ENCODE measurements around the gene CDHR1. TPM values are rescaled to one million over a fixed set of nuclear protein-coding genes. Genes with fewer than 3 reads are reported as not detected.
A peak's percentile ranks its signal among the peaks of the same experiment; 100 is the strongest.

The CDHR1 gene
- total RNA-seq, 1 donor from 2014 or later: 0.66 TPM

DNA sequence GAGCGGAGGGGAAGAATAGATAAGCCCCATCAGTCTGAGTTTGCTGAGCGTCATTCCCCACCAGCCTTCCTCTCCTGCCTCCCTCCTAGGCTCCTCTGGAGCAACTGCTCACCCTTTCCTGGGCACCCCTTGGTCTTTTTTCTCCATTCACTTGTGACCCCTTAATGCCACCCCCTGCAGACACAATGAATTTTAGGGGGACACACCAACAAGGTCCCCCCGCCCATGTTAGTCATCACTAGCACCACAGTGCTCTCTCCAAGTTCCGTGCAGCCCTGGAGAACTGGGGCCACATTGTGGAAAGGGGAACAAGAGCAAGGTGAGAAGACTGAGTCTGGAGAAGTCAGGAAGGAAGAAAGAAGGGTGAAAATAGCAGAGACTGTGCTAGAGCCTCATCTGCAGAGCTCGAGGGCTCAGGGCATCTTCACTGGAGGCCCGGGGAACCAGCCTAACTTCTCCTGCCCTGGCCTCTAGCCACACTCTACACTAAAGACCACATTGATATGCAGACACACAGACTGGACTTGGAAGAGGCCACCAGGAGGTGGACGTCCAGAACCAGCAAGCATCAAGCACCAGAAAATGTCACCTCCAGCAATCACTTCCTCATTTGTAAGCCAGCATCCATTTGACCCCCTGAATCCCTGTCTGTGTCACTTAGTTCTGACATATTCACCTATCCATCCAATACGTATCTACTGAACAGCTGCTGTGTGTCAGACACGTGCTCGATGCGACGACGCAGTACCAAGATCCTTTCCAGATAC is 68.0 kb downstream of the CDHR1 start:
- no peak for DNase-seq (ENCODE audit: low spot score)

DNA sequence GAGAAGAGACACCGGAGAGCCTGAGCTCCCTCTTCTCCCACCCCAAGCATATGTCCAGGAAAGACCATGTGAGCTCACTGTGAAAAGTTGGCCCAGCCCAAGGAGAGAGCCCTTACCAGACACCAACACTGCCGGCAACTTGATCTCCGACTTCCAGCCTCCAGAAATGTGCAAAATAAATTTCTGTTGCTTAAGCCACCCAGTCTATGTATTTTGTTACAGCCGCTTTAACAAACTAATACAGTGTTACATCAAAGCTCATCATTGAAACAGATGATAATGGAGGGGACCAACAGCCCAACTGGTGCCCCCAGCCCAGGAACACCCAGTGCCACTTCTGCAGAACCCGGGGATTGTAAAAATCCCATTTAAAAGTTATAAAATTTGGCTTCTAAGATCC is 69.4 kb downstream of the CDHR1 start:
- DNase-seq (ENCODE audit: low spot score): no peak

DNA sequence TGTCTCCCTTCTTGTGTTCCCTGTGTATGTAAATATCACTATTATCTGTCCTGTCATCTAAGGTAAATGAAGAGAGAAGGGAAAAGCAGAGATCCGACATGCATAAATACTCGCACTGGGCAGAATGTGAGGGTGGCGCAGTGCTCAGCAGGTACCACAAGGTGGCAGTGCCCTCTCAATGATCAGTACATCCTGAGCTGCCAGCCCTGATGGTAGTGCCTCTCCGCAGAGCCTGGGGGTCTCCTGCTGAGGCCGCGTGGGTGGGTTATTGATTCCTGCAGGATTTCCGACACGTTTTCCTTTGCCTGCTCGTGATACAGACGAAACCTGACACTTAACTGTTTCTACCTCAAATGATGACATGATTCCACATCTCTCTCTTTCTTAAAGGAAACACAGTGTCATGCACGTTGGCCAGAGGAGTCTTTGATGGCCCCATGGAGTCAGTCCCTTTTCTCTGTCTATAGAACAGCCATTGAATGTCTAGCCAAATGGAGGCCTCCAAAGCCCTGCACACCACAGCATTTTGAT is 70.3 kb downstream of the CDHR1 start:
- peak; percentile 65 for DNase-seq (ENCODE audit: low spot score)

DNA sequence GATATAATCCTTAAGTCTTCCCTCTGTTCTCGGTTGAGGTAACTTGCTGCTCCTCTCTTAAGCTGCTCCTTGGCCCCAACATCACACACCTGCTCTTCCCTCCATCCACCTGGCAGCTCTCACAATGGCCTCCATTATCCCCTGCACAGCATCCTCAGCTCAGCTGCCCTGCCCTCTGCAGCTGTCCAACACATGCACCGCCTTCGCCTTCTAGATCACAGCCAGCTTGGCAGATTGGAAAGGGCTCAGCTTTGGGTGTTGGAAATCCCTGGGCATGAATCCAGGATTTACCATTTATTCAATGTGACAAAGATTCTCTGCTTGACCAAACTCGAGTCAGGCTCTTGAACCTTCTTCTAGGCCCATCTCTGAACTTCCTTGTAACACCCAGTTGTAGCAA is 71.1 kb downstream of the CDHR1 start:
- no peak for DNase-seq (ENCODE audit: low spot score)

DNA sequence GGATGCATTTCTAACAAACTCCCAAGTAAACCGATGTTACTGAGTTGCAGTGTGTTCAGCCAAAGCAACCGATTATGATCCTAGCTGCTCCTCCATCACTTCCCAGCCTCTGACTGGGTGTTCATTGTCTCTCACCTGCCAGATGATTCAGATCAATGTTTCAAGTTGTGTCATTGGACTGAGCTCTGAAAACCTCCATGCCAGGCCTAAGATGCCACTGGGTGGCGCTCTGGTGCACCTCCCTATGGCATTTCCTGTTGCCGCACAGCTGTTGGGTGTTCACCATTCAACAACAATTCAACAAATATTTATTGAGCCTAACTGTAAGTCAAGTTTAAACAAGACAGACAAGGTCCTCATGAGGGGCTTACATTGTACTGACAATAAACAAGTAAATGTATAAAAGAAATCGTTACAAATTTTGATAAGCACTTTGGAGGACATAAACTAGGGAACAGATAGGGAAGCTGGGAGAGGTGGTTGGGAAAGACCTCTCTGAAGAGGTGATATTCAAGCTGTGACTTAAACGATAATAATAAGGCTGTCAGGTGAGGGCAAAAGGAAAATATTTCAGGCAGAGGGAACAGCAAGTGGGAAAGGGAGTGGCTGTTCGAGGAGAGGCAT is 73.3 kb downstream of the CDHR1 start:
- no peak for DNase-seq (ENCODE audit: low spot score)

DNA sequence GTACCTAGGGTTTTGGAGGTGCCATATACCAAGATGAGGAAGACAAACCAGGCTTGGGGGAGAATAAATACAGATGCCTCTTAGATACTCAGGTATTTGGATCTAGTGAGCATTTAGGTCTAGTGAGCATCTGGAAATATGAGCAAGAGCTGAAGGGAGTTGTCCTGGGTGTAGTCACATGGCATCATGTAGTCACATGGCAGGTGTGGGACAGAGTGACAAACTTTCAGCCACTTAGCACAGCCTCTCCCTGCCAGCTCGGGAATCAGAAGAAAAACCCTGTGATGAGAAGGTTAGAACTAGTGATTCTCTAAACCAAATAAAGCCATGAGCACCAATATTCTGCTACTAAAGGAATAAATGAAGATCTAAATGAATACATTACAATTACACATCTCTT is 74.8 kb downstream of the CDHR1 start:
- DNase-seq (ENCODE audit: low spot score): no peak

Other genes with a start within 250 kb of the CDHR1 start
- gene GHITM, start 55.0 kb upstream of the CDHR1 start, total RNA-seq: 129 TPM
- 0.32 TPM for gene GPR15LG, start 20.7 kb upstream of the CDHR1 start, total RNA-seq
- not detected for gene LRIT2, start 31.0 kb downstream of the CDHR1 start, total RNA-seq
- not detected for gene LRIT1, start 47.0 kb downstream of the CDHR1 start, total RNA-seq
- gene RGR, start 50.5 kb downstream of the CDHR1 start, total RNA-seq: not detected
- gene CCSER2, start 134.1 kb downstream of the CDHR1 start, total RNA-seq: 54.5 TPM